Right ventricle myocardium superior (tissue), 1 donor: ENCODE results near the gene ARHGEF26. TPM values are rescaled to one million over a fixed set of nuclear protein-coding genes. Genes with fewer than 3 reads are reported as not detected.

Experiments used
- ATAC-seq: fragments of 200-7000 bp; cut with Tn5 transposase; one replicate; pipeline ENCODE4 v1.9.1; 2020; ENCODE audit warnings: mild to moderate bottlenecking; ENCODE audit not compliant: poor library complexity
- DNase-seq: peaks from one replicate; pipeline ENCODE4 v3.0.0-alpha.2; 2020
- intact Hi-C: fragments of 100-400 bp; cut with DNase I; formaldehyde crosslinking; loops from one replicate; pipeline ENCODE4 v1.11.2; 2022
- total RNA-seq: library from RNA; stranded (reverse); fragmentation: NEBNext Ultra II Directional; extraction: Animal tissue kit (Norgen Biotek cat#: 25700); gene quantifications from one replicate; pipeline ENCODE4 v1.2.1, GENCODE V29; 2021
- donor health status: DM: no; HTN: yes; CAD: no; lungs with severe emphysema.

ARHGEF26 gene
- total RNA-seq, 1 donor from 2014 or later = 0.97 TPM

- intact Hi-C loops = no loop called here
- DNase-seq = no peak
- ATAC-seq = no peak
Observed at GRCh38 chr3:154184582-154184981, 63.4 kb downstream of the ARHGEF26 start.

- DNase-seq (no peak), ATAC-seq (no peak)
- intact Hi-C loops = no loop called here
Observed at GRCh38 chr3:154188437-154188836, 67.2 kb downstream of the ARHGEF26 start.

DNA sequence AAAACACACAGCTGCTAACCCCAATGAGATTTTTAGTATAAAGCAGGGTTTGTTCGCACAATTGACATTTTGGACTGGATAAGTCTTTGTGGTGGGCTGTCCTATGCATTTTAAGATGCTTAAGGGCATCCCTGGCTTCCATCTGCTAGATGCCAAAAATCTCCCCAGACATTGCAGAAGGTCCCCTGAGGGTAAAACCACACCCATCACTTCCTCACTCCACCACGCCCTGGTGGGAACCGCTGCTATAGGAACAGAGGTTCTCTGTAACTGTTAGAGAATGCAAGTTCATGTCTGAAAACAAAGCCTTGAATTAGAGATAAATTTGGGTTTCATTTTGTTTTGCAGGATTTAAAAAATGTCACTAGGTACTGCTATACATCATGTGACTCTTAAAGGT is 67.7 kb downstream of the ARHGEF26 start:
- ATAC-seq = no peak
- intact Hi-C loops = no loop called here
- no peak for DNase-seq

DNA sequence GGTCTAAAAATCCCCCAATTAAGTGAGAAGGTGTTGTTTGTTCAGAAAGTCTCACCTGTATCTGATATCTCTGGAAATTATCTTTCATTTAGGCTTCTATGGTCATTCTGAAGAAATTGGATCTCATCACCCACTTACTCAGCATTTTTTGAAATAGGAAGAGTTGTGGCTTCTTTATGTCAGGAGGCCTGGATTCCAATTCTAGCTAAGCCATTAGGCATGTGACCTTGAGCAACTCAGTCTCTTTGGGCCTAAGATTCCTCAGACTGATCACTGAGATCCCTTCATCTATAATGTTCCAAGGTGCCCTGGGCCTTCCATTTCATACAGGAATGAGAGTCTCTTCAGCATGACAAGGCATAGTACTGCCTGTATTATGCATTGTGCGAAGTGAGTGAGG is 70.3 kb downstream of the ARHGEF26 start:
- DNase-seq (no peak), ATAC-seq (no peak)
- intact Hi-C loops = no loop called here

GRCh38 chr3:154192225-154192624 is 71.0 kb downstream of the ARHGEF26 start:
- no peak for ATAC-seq
- no peak for DNase-seq
- intact Hi-C loops = no loop called here

- intact Hi-C loops = no loop called here
- ATAC-seq (no peak), DNase-seq (no peak)
Observed at GRCh38 chr3:154193000-154193615, 71.9 kb downstream of the ARHGEF26 start.

- DNase-seq = no peak
- intact Hi-C loops = no loop called here
- no peak for ATAC-seq
Observed at GRCh38 chr3:154194877-154195276, 73.7 kb downstream of the ARHGEF26 start.

DNA sequence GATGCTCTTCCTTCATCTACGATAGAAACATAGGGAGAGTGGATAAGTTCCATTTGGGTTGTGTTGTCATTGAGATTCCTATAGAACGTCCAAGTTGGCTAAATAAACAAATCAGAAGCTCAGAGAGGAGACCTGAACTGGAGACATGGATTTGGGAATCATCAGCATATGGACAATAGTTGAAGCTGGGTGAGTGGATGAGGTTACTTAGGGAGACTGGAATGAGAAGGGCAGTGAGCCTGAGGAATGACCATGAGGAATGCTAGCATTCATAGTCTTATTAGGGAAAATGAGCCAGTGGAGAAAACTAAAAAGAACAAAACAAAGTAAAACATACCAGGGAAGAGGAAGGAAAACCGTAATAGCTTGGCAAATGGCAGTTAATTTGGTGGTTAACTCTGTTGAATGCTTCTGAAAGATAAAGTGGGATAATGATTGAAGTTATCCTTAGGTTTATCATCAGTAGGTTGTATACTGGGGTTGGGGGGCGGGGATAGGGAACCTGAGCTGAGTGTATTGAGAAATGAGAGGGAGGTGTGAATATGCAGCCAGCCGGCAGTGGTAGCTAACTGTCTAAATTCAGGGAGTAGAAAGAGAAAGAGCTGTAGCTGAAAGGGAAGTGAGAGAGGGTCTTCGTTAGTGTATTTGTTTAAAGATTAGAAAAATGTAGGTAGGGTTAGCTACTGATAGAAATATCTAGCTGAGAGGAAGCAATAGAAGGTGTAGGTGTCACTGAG is 74.6 kb downstream of the ARHGEF26 start:
- DNase-seq = no peak
- no peak for ATAC-seq
- intact Hi-C loops = no loop called here

DNA sequence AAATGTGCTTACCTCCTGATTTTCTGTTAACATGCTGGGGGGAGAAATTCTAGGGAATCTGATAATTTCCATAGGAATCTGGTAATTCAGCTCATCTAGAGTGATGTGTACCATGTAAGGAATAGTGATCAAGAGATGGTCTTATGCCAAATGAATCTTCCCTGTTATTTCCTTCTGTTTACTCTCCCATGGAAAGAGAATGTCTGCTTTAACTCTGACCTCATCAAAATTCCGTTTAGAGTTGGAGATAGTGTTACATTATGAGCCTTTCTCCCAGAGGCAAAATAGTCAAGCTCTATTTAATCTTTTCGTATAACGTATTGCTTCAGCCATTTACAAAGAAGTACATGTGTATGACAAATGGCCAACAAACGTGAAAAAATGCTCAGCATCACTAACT is 76.6 kb downstream of the ARHGEF26 start:
- ATAC-seq (no peak), DNase-seq (no peak)

GRCh38 chr3:154209499-154209898 is 88.3 kb downstream of the ARHGEF26 start:
- intact Hi-C loops = no loop called here
- DNase-seq = no peak
- ATAC-seq = no peak

More for the DNA sequence above, 76.6 kb downstream of the ARHGEF26 start:
- intact Hi-C loops = no loop called here

GRCh38 chr3:154210986-154211385 is 89.8 kb downstream of the ARHGEF26 start:
- intact Hi-C loops = no loop called here
- no peak for DNase-seq
- no peak for ATAC-seq

DNA sequence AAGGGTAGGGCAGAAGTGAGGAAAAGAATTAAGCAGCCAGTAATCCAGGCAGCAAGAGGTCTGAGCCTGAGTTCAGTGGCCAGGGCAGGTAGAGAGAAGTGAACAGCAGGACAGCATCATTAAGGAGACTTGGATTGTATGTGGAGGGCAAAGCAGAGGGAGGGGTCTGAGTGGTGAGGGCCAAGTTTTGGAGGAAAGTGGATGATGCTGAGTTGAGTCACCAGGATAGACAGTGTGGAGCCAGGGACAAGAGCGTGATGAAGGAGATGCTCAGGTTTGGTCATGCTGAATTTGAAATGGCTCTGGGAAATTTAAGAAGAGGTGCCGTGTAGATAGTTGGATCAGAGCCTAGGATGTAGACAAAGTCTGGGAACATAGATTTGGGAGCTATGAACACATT is 93.1 kb downstream of the ARHGEF26 start:
- DNase-seq (no peak), ATAC-seq (no peak)
- intact Hi-C loops = no loop called here

GRCh38 chr3:154217671-154218070 is 96.5 kb downstream of the ARHGEF26 start:
- intact Hi-C loops = no loop called here
- no peak for DNase-seq

DNA sequence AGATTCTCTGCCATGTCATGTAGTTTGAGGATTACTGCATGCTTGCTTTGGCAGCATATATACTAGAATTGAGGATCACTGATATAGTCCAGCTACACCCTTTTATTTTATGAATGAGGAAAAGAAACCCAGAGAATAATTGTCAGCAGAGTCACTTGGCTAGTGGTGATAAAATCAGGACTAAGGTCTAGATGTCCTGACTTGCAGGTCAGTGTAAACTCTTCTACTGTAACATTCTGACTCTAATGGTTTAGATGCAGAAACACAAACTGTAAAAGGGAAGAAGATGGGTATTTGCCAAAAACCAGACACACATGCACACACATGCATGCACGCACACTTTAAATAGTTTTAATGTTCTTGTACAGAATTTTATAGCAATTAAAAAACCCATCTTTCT is 97.5 kb downstream of the ARHGEF26 start:
- ATAC-seq (no peak), DNase-seq (no peak)
- intact Hi-C loops = no loop called here

More at GRCh38 chr3:154217671-154218070, 96.5 kb downstream of the ARHGEF26 start:
- no peak for ATAC-seq

DNA sequence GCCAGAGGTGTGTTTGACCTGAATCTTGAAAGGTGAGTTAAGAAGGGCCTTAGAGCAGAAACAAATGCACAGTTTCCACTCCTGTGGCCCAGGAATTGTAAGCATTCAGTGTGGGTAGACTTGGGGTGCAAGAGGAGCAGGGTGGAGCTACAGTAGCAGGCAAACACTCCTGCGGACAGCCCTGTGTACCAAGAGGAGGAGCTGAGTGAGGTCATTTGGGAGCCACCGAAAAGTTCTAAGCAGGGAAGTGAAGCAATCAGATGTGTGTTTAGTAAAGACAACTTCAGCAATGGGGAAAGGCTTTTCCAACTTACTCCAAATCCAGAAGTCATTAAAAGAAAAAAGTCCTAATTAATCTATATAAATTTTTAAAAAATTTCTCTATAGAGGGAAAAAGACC is 99.3 kb downstream of the ARHGEF26 start:
- DNase-seq (no peak), ATAC-seq (no peak)
- intact Hi-C loops = no loop called here

DNA sequence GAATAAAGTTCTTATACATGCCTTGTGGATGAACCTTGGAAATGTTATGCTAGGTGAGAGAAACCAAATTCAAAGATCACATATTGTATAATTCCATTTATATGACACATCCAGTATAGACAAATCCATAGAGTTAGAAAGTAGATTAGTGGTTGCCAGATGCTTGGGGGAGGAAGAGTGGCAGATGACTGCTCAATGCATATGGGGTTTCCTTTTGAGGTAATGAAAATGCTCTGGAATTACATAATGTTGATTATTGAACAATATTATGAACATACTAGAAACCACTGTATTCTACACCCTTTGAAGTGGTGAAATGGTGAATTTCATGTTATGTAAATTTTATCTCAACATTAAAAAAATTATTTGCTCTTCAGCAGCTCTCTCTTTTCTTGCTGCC is 102.3 kb downstream of the ARHGEF26 start:
- ATAC-seq (no peak), DNase-seq (no peak)
- intact Hi-C loops = no loop called here

GRCh38 chr3:154224366-154224765 is 103.2 kb downstream of the ARHGEF26 start:
- no peak for ATAC-seq
- DNase-seq = no peak
- intact Hi-C loops = no loop called here

- intact Hi-C loops = no loop called here
- no peak for ATAC-seq
- DNase-seq = no peak
Observed at GRCh38 chr3:154224866-154225265, 103.7 kb downstream of the ARHGEF26 start.

DNA sequence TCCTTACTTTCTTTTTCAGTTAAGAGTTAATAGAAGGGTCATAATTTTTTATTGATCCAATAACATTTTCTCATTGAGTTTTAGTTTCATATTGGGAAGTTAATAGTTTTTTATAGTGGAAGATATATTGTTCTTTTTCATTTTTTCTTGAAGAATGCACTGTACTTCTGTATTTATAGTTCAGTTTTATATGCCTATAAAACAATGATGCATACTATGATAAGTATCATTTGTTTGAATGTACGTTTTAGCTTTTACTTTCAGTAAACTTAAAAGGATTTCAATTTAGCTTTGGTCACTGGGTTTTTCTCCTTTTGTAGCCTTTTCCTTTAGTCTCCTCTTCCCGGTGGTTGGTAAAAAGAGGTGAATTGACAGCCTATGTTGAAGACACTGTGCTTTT is 104.3 kb downstream of the ARHGEF26 start:
- no peak for DNase-seq
- ATAC-seq = no peak
- intact Hi-C loops = no loop called here

- ATAC-seq (no peak), DNase-seq (no peak)
- intact Hi-C loops = no loop called here
Observed at GRCh38 chr3:154227531-154227930, 106.3 kb downstream of the ARHGEF26 start.
